Stimulated activated CD8-positive, alpha-beta memory T cell treated with anti-CD3 and anti-CD28 coated beads, Interleukin-12 subunit alpha, Interleukin-12 subunit beta, amount 100 ng/mL, for 24 hours (primary cell): ENCODE data around the gene NKTR.

Source experiments
- DNase-seq: peaks from one replicate; pipeline ENCODE4 v3.0.0-alpha.2; 2020; ENCODE audit errors: extremely low read depth

Gene NKTR

GRCh38 chr3:42694366-42694765, 93.9 kb downstream of the NKTR start:
- DNase-seq = no peak

- no peak for DNase-seq
Measured at GRCh38 chr3:42696356-42697288, 96.1 kb downstream of the NKTR start.

- no peak for DNase-seq
Measured at GRCh38 chr3:42697289-42698051, 97.0 kb downstream of the NKTR start.
